GM12878 (cell line): ENCODE results near the gene PSMD4. TPM values are rescaled to one million over a fixed set of nuclear protein-coding genes. Genes with fewer than 3 reads are reported as not detected.

Experiments used
- ATAC-seq: fragments of 200-7000 bp; cut with Tn5 transposase; 3 replicates; pipeline ENCODE4 v1.9.1; 2020; ENCODE audit warnings: mild to moderate bottlenecking, moderate library complexity
- BruUV-seq: library from RNA; stranded (reverse); fragments of 400-500 nt; replicated peaks from 2 replicates; lab custom pipeline; 2021; lab: Mats Ljungman, UMichigan
- CTCF ChIA-PET: fragments of 300-600 bp; sonication (Branson Sonifier 250); formaldehyde crosslinking; extraction: SDS; loops from one replicate; lab custom pipeline; 2021; ENCODE audit warnings: inconsistent platforms; lab: Yijun Ruan, JAX
- POLR2A ChIA-PET: fragments of 350-600 bp; formaldehyde crosslinking; extraction: SDS; loops from one replicate; lab custom pipeline; 2021; ENCODE audit warnings: inconsistent platforms; lab: Charles Lee
- RAD21 ChIA-PET: fragments of 300-600 bp; sonication (Branson Sonifier 250); formaldehyde crosslinking; loops from one replicate; lab custom pipeline; 2023; ENCODE audit warnings: antibody characterized with exemption; ENCODE audit not compliant: unreplicated experiment; lab: Charles Lee
- SMC1A ChIA-PET: fragments of 300-600 bp; sonication (Branson Sonifier 250); formaldehyde crosslinking; loops from one replicate; lab custom pipeline; 2023; ENCODE audit not compliant: unreplicated experiment, uncharacterized antibody; lab: Charles Lee
- DNase-seq: peaks from one replicate; pipeline ENCODE4 v3.0.0-alpha.2; 2011; ENCODE audit warnings: low read depth, low spot score
- FAIRE-seq: peaks from 3 replicates; lab custom pipeline; 2011; peaks lifted over from hg19 to GRCh38; lab: Jason Lieb, UNC
- H2AFZ ChIP-seq: 2 replicates; pipeline ENCODE4 v1.6.0; 2011; ENCODE audit warnings: low read depth, low read length, control low read depth; ENCODE audit not compliant: control insufficient read depth
- H3K27ac ChIP-seq: 2 replicates; pipeline ENCODE4 v1.5.1; 2011; ENCODE audit warnings: control low read depth; ENCODE audit not compliant: control insufficient read depth, insufficient read depth
- H3K27me3 ChIP-seq, 2 experiments: replicated peaks in 1 of 2; 2 replicates each; pipeline versions ENCODE4 v1.6.0 to v1.6.1; 2011; ENCODE audit warnings: low read length in 1 of 2; ENCODE audit not compliant: control insufficient read depth in 2 of 2, insufficient read depth in 2 of 2
- H3K36me3 ChIP-seq, 2 experiments: 2 replicates each; pipeline ENCODE4 v1.5.1; 2011; ENCODE audit warnings: low read length in 1 of 2; ENCODE audit not compliant: control insufficient read depth in 2 of 2, insufficient read depth in 2 of 2
- H3K4me1 ChIP-seq: 2 replicates; pipeline ENCODE4 v1.6.1; 2011; ENCODE audit warnings: mild to moderate bottlenecking, low read length, moderate library complexity, mixed read lengths; ENCODE audit not compliant: control insufficient read depth, insufficient read depth
- H3K4me2 ChIP-seq: 2 replicates; pipeline ENCODE4 v1.6.0; 2011; ENCODE audit warnings: control low read depth; ENCODE audit not compliant: control insufficient read depth, insufficient read depth
- H3K4me3 ChIP-seq: fragments of 200-600 bp; sonication (generic); 2 replicates; pipeline ENCODE4 v1.5.1; 2016
- H3K79me2 ChIP-seq: 2 replicates; pipeline ENCODE4 v1.6.0; 2011; ENCODE audit warnings: low read length; ENCODE audit not compliant: control insufficient read depth, insufficient read depth
- H3K9ac ChIP-seq: 2 replicates; pipeline ENCODE4 v1.8.0; 2011; ENCODE audit warnings: low read length, control low read depth, mixed read lengths; ENCODE audit not compliant: control insufficient read depth, insufficient read depth
- H3K9me3 ChIP-seq: replicated peaks from 3 replicates; pipeline ENCODE4 v1.5.1; 2011; ENCODE audit warnings: mild to moderate bottlenecking, low read length; ENCODE audit not compliant: control insufficient read depth, insufficient read depth
- H4K20me1 ChIP-seq: 2 replicates; pipeline ENCODE4 v1.6.0; 2011; ENCODE audit not compliant: control insufficient read depth, insufficient read depth
- ATF7 ChIP-seq: fragments of 450-650 bp; IDR thresholded peaks from 2 replicates; pipeline ENCODE4 v1.6.1; 2016; ENCODE audit warnings: low read depth, mild to moderate bottlenecking
- BCL3 ChIP-seq: IDR thresholded peaks from 2 replicates; pipeline ENCODE4 v1.6.1; 2011; ENCODE audit warnings: borderline replicate concordance, low read depth, mild to moderate bottlenecking, moderate library complexity, low read length; ENCODE audit not compliant: insufficient read depth, poor library complexity, severe bottlenecking
- BHLHE40 ChIP-seq, 2 experiments: fragments of 450-650 bp in 1 of 2; IDR thresholded peaks; 2 replicates each; pipeline ENCODE4 v1.6.1; 2011 to 2017; ENCODE audit warnings: low read depth in 2 of 2, borderline replicate concordance in 1 of 2, improper control_type of control experiment in 1 of 2, low read length in 1 of 2, mild to moderate bottlenecking in 1 of 2
- FOS ChIP-seq: IDR thresholded peaks from 3 replicates; pipeline ENCODE4 v1.6.1; 2011; ENCODE audit warnings: borderline replicate concordance; ENCODE audit not compliant: insufficient read length; ENCODE audit errors: extremely low read depth
- MLLT1 ChIP-seq: fragments of 450-650 bp; IDR thresholded peaks from 2 replicates; pipeline ENCODE4 v1.6.1; 2016; ENCODE audit warnings: mild to moderate bottlenecking
- NBN ChIP-seq: fragments of 450-650 bp; IDR thresholded peaks from 2 replicates; pipeline ENCODE4 v1.6.1; 2016
- POLR2A ChIP-seq: IDR thresholded peaks from 2 replicates; pipeline ENCODE4 v1.6.1; 2011; ENCODE audit warnings: low read depth, mild to moderate bottlenecking, low read length
- POLR2AphosphoS5 ChIP-seq: IDR thresholded peaks from 2 replicates; pipeline ENCODE4 v1.6.1; 2011; ENCODE audit warnings: mild to moderate bottlenecking, low read length, inconsistent platforms
- SMAD5 ChIP-seq: IDR thresholded peaks from 2 replicates; pipeline ENCODE4 v1.6.1; 2016; ENCODE audit warnings: antibody characterized with exemption, low read depth
- SREBF2 ChIP-seq: IDR thresholded peaks from 2 replicates; pipeline ENCODE4 v1.6.1; 2012; ENCODE audit warnings: mild to moderate bottlenecking, low read length
- WGBS: methylation state at CpG from one replicate; pipeline ENCODE4 v1.1.6; 2016; ENCODE audit warnings: low lambda C conversion rate; ENCODE audit not compliant: insufficient replicate concordance, insufficient coverage; ENCODE audit errors: missing lambda C conversion rate; 5-methylcytosine and 5-hydroxymethylcytosine counted together
- in situ Hi-C: fragments of 300-500 bp; cut with MboI; formaldehyde crosslinking; loops from 9 replicates; pipeline ENCODE4 v1.14.3; 2018; ENCODE audit warnings: mixed read lengths
- intact Hi-C: fragments of 100-400 bp; cut with micrococcal nuclease; formaldehyde crosslinking; loops from one replicate; pipeline ENCODE4 v1.14.2; 2022; ENCODE audit not compliant: unreplicated experiment
- polyA plus RNA-seq, 11 experiments: library from polyadenylated mRNA; depleted of rRNA in 4 of 11; unstranded in 6 of 11; stranded (reverse) in 5 of 11; fragments of >200 nt; fragmentation: Nextera tagmentation in 4 of 11; fragmentation: Illumina TruSeq in 1 of 11; extraction: Ambion mirVana in 4 of 11; extraction: Trizol in 1 of 11; gene quantifications; 1 replicate in 1 of 11; 2 replicates in 10 of 11; pipeline versions ENCODE4 v1.2.1 to v1.2.3, GENCODE V29; 2011 to 2016; ENCODE audit warnings: inconsistent platforms in 2 of 11, missing spikeins in 2 of 11, low read depth in 1 of 11
- total RNA-seq, 4 experiments: library from RNA; depleted of rRNA in 3 of 4; stranded (reverse); fragments of >200 nt in 3 of 4; fragmentation: Illumina TruSeq in 1 of 4; extraction: Trizol in 1 of 4; gene quantifications; 2 replicates each; pipeline versions ENCODE4 v1.2.1 to v1.2.3, GENCODE V29; 2013 to 2021

Gene PSMD4
- total and polyA plus RNA-seq, 10 of the 15 experiments (the other 5 are each of a cell fraction or from before 2014, with no cell fraction given): 129 to 281 (median 188) TPM

- FAIRE-seq (no peak), ATAC-seq (peak; percentile 5; the same call in 2 of the 3 replicates), DNase-seq (no peak)
- no peak overlapping the region for H3K27ac ChIP-seq
- peaks cover 23 to 54% of the 10 kb centered on the region in 2 experiments for H3K36me3 ChIP-seq
- no peak overlapping the region for H3K9ac ChIP-seq
- H3K27me3 ChIP-seq: no peaks in the 10 kb centered on the region
- H3K79me2 ChIP-seq: peaks cover under 1% of the 10 kb centered on the region
- H3K4me1 ChIP-seq: no peaks in the 10 kb centered on the region
- ChIA-PET CTCF (interaction anchor here (1.2 kb wide), 1 partner anchor 50 kb away, joined by 3 read pairs; no protein-coding TSS in a partner anchor), RAD21 (no interaction called here), SMC1A (no interaction called here), POLR2A (no interaction called here)
- no TSS peak for BruUV-seq
- no peaks in the 10 kb centered on the region for H3K9me3 ChIP-seq
- TF ChIP-seq MLLT1 (no peak), BHLHE40 (IDR thresholded peaks at IDR 0.05; ENCODE audit: borderline replicate concordance in 1 of 2, low read depth in 2 of 2, low read length in 1 of 2) (peak in 1 of 2 experiments; percentile 18; a peak in 1 of 4 replicates), BCL3 (peak; percentile 16), NBN (no peak), POLR2A (peak; percentile 6; the same call in 1 of the 2 replicates), FOS (no peak), ATF7 (no peak), SREBF2 (no peak), SMAD5 (0 out of 2 replicates have a peak, but pooled peaks have one; percentile 29), POLR2AphosphoS5 (peak; percentile 20; the same call in 1 of the 2 replicates)
- no peak overlapping the region for H2AFZ ChIP-seq
- H3K4me3 ChIP-seq: no peak overlapping the region
- no peaks in the 10 kb centered on the region for H4K20me1 ChIP-seq
- 86% methylated on average over 19 of the region's 21 CpGs for WGBS
- intact Hi-C loops (no loop called here), in situ Hi-C loops (loop anchor here (10.0 kb wide), 1 partner anchor 545 kb away; the partner anchor contains the start of genes C2CD4D and RORC)
- H3K4me2 ChIP-seq: no peak overlapping the region
Observed at GRCh38 chr1:151289991-151290708, 35.6 kb downstream of the PSMD4 start.
